Activated CD8-positive, alpha-beta memory T cell treated with anti-CD3 and anti-CD28 coated beads for 48 hours (primary cell): ENCODE measurements around the gene USP49.

Experiments used
- DNase-seq, 3 experiments: peaks; one replicate each; pipeline ENCODE4 v3.0.0-alpha.2; 2020; ENCODE audit warnings: low read depth in 2 of 3, low spot score in 2 of 3

USP49 gene

GRCh38 chr6:41759106-41759904, 135.9 kb downstream of the USP49 start:
- DNase-seq, result no peak

DNA sequence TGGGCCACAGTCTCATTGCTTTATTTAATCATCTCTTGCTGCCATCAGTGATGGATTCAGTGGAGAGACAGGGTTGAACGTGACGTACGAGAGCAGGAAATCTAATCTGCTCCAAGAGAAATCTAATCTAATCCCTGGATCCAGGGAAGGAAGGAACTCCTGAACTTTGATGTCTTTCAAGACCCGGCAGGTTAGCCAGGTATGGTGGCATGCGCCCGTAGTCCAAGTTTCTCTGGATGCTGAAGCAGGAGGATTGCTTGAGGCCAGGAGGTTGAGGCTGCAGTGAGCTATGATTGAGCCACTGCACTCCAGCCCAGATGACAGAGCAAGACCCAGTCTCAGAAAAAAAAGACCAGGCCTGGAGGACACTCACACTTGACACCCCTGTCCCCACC, 136.5 kb downstream of the USP49 start:
- DNase-seq, result no peak

GRCh38 chr6:41757931-41758640, 137.1 kb downstream of the USP49 start:
- no peak for DNase-seq

GRCh38 chr6:41757271-41757670, 137.9 kb downstream of the USP49 start:
- DNase-seq, result no peak

DNA sequence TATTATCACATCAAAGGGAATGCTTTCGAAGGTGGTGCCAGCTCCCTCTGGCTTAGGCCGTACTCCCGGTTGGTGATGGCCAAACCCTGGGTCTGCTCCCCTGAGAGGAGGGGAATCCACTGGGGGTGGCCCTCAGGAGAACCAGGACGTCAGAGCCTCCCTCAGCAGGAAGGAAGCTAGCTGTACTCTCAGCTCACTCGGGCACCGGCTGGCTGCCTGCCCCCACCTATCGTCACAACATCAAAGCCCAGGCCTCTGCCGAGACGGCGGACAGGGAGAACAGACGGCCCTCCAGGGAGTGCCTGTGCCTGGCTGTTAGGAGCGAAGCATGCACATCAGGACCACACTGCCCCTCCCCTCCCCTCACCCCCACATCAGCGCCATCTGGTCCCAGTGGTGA, 138.8 kb downstream of the USP49 start:
- DNase-seq, result no peak

GRCh38 chr6:41755895-41756294, 139.3 kb downstream of the USP49 start:
- DNase-seq, result no peak

GRCh38 chr6:41750374-41750773, 144.8 kb downstream of the USP49 start:
- no peak for DNase-seq

DNA sequence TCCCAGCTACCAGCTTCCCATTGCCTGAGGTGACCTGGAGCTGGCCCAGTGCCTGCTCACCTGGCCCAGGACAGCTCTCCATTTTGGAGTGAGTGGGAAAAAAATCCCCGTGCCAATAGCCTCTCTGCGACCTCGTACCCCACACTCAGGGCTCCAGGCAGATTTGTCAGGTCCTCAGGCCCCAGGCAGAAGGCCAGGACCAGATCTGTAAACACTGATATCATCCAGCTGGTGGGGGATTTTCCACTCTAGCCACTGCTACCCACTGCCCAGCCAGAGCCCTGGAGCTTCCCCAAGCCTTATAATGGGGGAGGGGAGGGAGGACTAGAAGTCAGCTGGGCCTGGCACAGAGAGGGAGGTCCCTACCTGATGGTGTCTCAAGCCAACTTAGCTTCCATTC, 146.6 kb downstream of the USP49 start:
- no peak for DNase-seq

- DNase-seq, result no peak
Measured at GRCh38 chr6:41748102-41748477, 147.1 kb downstream of the USP49 start.

DNA sequence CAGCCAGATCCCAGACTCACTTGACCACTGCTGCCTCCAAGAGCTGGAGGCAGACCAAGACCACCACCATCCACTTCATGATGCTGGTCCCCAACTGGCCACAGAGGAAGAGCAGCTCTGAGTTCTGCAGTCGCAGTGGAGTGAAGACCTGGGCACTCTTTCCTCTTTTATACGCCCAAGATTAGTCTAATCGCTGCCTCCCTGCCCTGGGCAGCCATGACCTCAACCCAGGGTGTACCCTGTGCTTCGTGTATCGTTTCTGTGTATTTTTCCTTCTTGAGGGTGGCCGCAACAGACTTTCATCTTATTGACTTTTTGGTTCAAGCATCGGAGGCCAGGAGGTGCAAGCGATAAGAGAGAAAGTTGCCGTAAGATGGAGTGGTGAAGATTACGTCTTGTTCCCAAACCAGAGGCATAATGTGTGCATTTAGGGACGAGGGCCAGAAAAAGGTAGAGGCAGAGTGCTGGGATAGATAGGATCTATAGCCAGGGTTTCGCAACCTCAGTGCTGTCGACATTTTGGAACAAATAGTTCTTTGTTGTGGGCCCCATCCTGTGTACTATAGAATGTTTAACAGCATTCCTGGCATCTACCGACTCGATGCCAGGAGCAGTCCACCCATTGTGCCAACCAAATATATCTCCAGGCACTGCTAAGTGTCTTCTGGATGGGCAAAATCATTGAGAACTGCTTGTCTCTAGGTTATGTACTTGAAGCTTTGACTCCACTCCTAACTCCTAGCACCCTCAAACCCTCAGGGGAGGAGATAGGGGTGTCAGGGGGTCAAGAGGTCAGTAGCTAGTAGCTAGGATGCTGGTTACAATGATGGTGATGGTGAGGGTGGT, 147.7 kb downstream of the USP49 start, which contains the start of gene PGC:
Gene PGC, minus strand, starts transcription at position 142 of the 846 bp plus-strand sequence. Its CDS starts 63 bp downstream, at position 79.
- no peak for DNase-seq

DNA sequence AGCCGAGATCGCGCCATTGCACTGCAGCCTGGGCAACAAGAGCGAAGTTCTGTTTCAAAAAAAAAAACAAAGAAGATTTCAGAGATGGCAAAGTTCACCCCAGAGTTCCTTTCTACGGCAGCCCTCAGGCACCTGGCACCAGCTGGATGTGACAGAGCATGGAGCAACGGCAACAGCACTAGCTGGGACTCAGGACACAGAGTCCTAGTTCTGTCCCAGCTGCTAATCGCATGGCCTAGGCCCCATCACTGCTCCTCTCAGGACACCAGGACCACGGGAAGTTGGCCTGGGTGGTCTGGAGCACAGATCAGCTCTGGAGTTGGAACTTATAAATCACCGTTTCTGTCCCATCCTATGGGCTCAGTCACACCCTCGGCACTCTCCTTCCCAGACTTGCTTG, 149.1 kb downstream of the USP49 start:
- DNase-seq, result no peak

DNA sequence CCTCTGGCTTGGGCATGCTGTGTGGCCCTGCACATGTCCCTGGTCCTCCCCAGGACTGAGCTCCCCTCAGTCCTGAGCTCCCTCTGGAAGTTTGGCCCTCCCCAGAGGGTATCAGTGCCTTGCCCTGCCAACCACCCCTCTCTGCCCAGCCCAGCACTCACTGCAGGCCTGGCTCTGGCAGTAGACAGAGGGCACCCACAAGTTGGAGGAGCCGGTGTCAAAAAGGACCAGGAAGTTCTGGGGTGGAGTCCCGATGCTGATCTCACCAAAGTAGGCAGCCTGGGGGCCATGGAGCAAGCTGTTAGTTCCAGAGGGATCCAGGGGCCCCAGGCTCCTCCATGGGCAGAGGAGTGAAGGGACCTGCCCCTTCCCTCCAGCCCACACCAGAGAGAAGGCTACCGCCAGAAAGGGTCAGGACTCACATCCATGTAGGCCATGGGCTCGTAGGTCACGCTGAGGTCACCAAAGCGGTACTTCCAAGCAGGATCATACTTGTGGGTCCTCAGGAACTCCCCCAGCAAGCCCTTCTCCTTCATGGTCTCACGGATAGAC, 150.9 kb downstream of the USP49 start:
- DNase-seq, result no peak

DNA sequence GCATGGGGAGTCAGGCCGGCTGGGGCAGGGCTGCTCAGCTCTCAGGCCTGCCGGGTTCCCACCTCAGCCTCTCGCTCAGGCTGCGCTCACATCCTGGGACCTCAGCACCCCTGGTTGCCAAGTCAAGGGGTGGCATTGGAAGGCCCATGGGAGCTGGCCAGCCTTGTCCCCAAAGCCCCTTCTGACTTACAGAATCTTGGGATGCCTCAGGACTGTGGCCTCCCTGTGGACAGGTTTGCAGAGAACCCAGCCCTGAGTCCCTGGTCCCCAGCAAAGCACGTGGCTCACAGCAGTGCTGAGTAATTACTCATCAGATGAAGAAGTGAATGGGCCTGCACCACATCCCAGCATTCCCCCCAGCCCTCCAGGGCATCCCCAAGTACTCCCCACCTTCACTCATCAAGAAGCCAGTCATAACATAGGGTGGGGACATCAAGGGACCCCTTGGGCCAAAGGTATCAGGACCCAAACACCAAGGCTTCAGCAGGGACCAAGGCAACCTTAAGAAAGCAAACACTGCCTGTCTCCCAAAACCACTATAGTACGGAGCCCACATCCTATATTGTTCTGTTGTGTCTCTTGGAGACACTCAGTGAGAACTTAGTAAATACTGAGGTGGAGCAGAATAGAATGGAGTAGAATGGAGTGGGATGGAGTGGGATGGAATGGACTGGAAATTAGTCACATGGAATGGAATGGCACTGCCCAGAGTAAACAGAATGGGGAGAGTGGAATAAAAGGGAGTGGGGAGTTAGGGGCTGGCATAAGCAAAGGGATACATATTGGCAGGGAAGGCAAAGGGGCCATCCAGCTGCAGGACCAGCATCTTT, 151.6 kb downstream of the USP49 start:
- DNase-seq, result no peak

GRCh38 chr6:41741625-41742490, 153.3 kb downstream of the USP49 start:
- DNase-seq, result no peak

- no peak for DNase-seq
Measured at GRCh38 chr6:41740366-41741162, 154.6 kb downstream of the USP49 start.
